Neutrophil (primary cell): ENCODE results near the gene FTMT.

Experiments
- H3K27ac ChIP-seq: fragments of 200-600 bp; sonication (generic); 2 replicates; pipeline ENCODE4 v1.5.1; 2016; ENCODE audit warnings: mild to moderate bottlenecking, moderate library complexity
- H3K27me3 ChIP-seq: fragments of 200-600 bp; sonication (generic); 2 replicates; pipeline ENCODE4 v1.6.0; 2016; ENCODE audit warnings: mild to moderate bottlenecking
- H3K36me3 ChIP-seq: fragments of 200-600 bp; sonication (generic); 2 replicates; pipeline ENCODE4 v1.5.1; 2017
- H3K4me1 ChIP-seq, 2 experiments: fragments of 200-600 bp in 1 of 2; sonication (generic) in 1 of 2; 1 replicate in 1 of 2; 2 replicates in 1 of 2; pipeline versions ENCODE4 v1.5.1 to v1.6.1; 2013 to 2016; ENCODE audit warnings: low read depth in 1 of 2, low read length in 1 of 2, mild to moderate bottlenecking in 1 of 2, moderate library complexity in 1 of 2; ENCODE audit not compliant: control insufficient read depth in 1 of 2, insufficient read depth in 1 of 2
- H3K4me3 ChIP-seq, 2 experiments: fragments of 200-600 bp in 1 of 2; sonication (generic) in 1 of 2; 1 replicate in 1 of 2; 2 replicates in 1 of 2; pipeline ENCODE4 v1.5.1; 2013 to 2016; ENCODE audit warnings: low read depth in 1 of 2, low read length in 1 of 2, mild to moderate bottlenecking in 1 of 2, moderate library complexity in 1 of 2
- H3K9me3 ChIP-seq: fragments of 200-600 bp; sonication (generic); 2 replicates; pipeline ENCODE4 v1.5.1; 2016
- TF ChIP-seq, protein P1 (sequence below): fragments of 200-600 bp; sonication (generic); IDR thresholded peaks from 2 replicates; pipeline ENCODE4 v1.5.1; 2016; ENCODE audit warnings: antibody characterized with exemption

FTMT gene

DNA sequence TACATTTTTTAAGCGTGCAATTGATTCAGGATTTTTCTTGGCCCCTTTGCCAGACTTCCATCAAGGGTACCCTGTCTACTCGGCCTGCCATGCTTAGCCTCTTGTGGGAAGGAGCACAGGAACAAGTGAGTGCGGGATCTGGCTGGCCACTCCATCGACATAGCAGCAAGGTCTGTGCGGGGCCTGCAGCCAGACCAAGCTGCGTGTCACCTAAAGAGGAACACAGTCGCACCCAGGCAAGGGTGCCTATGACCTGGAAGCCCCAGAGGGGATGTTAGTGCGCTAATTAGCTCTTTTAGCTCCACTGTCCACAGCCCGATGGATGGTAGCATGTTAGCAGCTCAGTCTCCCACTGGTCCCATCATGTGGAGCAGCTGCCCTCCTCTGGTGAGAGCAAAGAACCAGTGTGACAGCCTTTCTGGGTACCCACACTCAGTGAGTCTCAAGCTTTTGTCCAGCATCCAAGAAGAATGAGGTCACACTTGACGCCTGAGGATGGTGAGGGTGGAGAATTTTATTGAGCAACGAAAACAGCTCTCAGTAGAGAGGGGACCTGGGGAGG lies 38.7 kb downstream of the FTMT start:
- H3K36me3 ChIP-seq: no peaks in the 10 kb centered on the region
- H3K4me3 ChIP-seq: no peak overlapping the region
- H3K27ac ChIP-seq: no peak overlapping the region
- TF ChIP-seq, protein P1, sequence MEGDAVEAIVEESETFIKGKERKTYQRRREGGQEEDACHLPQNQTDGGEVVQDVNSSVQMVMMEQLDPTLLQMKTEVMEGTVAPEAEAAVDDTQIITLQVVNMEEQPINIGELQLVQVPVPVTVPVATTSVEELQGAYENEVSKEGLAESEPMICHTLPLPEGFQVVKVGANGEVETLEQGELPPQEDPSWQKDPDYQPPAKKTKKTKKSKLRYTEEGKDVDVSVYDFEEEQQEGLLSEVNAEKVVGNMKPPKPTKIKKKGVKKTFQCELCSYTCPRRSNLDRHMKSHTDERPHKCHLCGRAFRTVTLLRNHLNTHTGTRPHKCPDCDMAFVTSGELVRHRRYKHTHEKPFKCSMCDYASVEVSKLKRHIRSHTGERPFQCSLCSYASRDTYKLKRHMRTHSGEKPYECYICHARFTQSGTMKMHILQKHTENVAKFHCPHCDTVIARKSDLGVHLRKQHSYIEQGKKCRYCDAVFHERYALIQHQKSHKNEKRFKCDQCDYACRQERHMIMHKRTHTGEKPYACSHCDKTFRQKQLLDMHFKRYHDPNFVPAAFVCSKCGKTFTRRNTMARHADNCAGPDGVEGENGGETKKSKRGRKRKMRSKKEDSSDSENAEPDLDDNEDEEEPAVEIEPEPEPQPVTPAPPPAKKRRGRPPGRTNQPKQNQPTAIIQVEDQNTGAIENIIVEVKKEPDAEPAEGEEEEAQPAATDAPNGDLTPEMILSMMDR: no peak
- no peaks in the 10 kb centered on the region for H3K4me1 ChIP-seq
- H3K27me3 ChIP-seq: no peaks in the 10 kb centered on the region
- no peaks in the 10 kb centered on the region for H3K9me3 ChIP-seq

DNA sequence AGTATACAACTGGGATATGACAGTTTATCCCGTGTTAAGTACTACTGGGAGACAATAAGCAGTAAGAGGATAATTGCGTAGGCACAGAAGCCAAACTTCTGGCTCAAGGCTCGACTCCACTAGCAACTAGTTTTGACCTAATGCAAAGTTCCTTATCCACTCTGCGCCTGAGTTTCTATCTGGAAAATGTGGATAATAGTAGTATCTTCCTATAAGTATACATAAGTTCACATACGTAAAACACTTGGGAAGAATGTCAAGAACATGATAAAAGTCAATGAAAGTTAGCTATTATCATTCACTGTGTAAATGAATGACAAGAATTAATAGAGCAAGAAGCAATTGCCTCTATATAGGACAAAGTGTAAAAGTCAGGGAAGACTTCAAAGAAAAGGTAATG lies 45.7 kb downstream of the FTMT start:
- Histone ChIP-seq H3K4me1 (no peaks in the 10 kb centered on the region), H3K27me3 (no peaks in the 10 kb centered on the region), H3K27ac (no peak overlapping the region), H3K9me3 (no peaks in the 10 kb centered on the region), H3K4me3 (no peak overlapping the region), H3K36me3 (no peaks in the 10 kb centered on the region)
- TF ChIP-seq, protein P1: no peak

DNA sequence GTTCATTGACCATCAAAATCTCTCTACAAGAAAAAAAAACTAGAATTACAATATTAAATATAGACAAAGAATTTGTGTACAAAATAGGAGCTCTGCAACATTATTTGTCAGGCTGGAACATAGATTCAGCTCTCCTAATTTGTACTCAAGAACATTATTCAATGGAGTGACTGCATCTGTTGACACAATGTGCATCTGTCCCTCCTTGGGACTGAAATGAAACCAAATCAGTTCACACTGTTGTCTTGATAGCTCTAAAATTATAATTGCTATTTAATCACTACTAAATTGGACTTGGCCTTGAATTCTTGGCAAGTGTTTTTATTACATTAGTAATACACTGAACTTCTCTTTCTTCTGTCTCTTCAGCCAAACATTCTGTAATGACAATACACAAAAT lies 47.7 kb downstream of the FTMT start:
- Histone ChIP-seq H3K27me3 (no peaks in the 10 kb centered on the region), H3K4me3 (no peak overlapping the region), H3K36me3 (no peaks in the 10 kb centered on the region), H3K9me3 (no peaks in the 10 kb centered on the region), H3K27ac (no peak overlapping the region), H3K4me1 (no peaks in the 10 kb centered on the region)
- TF ChIP-seq, protein P1: no peak
